Upper lobe of right lung (tissue), 1 donor: ENCODE measurements around the gene BLNK. TPM values are rescaled to one million over a fixed set of nuclear protein-coding genes. Genes with fewer than 3 reads are reported as not detected.

ENCODE experiments used
- ATAC-seq: fragments of 200-7000 bp; cut with Tn5 transposase; one replicate; pipeline ENCODE4 v1.9.1; 2020; ENCODE audit warnings: mild to moderate bottlenecking, moderate library complexity
- DNase-seq: peaks from one replicate; pipeline ENCODE4 v3.0.0-alpha.2; 2020
- H3K27ac ChIP-seq: fragments of 200-600 bp; one replicate; pipeline ENCODE4 v1.8.0; 2022
- H3K27me3 ChIP-seq: fragments of 200-600 bp; one replicate; pipeline ENCODE4 v1.8.0; 2022; ENCODE audit warnings: mild to moderate bottlenecking
- H3K36me3 ChIP-seq: fragments of 200-600 bp; one replicate; pipeline ENCODE4 v1.8.0; 2022
- H3K4me1 ChIP-seq: fragments of 200-600 bp; one replicate; pipeline ENCODE4 v1.8.0; 2022
- H3K4me3 ChIP-seq: fragments of 200-600 bp; one replicate; pipeline ENCODE4 v1.8.0; 2022; ENCODE audit warnings: mild to moderate bottlenecking
- H3K9me3 ChIP-seq: fragments of 200-600 bp; one replicate; pipeline ENCODE4 v1.8.0; 2022
- CTCF ChIP-seq: fragments of 200-600 bp; IDR thresholded peaks from one replicate; pipeline ENCODE4 v1.8.0; 2022; ENCODE audit warnings: antibody characterized with exemption
- intact Hi-C: fragments of 100-400 bp; cut with DNase I; formaldehyde crosslinking; loops from one replicate; pipeline ENCODE4 v1.11.0; 2022
- total RNA-seq: library from RNA; stranded (reverse); fragmentation: NEBNext Ultra II Directional; extraction: Animal tissue kit (Norgen Biotek cat#: 25700); gene quantifications from one replicate; pipeline ENCODE4 v1.2.1, GENCODE V29; 2021
- donor health status: DM: no; HTN: yes; CAD: no; lungs with severe emphysema.

BLNK gene
- total RNA-seq, 1 donor from 2014 or later = 8.8 TPM

- TF ChIP-seq CTCF = no peak
- intact Hi-C loops = no loop called here
- no peak for ATAC-seq
These were observed 30.2 kb upstream of the BLNK start for GRCh38 chr10:96301616-96302015.

GRCh38 chr10:96299383-96299782 lies 28.0 kb upstream of the BLNK start:
- H3K27me3 ChIP-seq = no peaks in the 10 kb centered on the region
- no peak for DNase-seq
- H3K9me3 ChIP-seq = no peaks in the 10 kb centered on the region
- H3K36me3 ChIP-seq = no peaks in the 10 kb centered on the region
- H3K4me3 ChIP-seq = no peak overlapping the region
- no peak for TF ChIP-seq CTCF
- no peak for ATAC-seq
- peaks cover 3% of the 10 kb centered on the region for H3K4me1 ChIP-seq
- intact Hi-C loops = loop anchor here (5.0 kb wide), 1 partner anchor 67 kb away; no protein-coding TSS in a partner anchor
- H3K27ac ChIP-seq = no peak overlapping the region

More at GRCh38 chr10:96301616-96302015, 30.2 kb upstream of the BLNK start:
- no peak for DNase-seq
- peaks cover 4% of the 10 kb centered on the region for H3K27me3 ChIP-seq
- no peaks in the 10 kb centered on the region for H3K9me3 ChIP-seq
- H3K4me3 ChIP-seq = no peak overlapping the region
- peaks cover 9% of the 10 kb centered on the region for H3K4me1 ChIP-seq
- H3K36me3 ChIP-seq = no peaks in the 10 kb centered on the region
- H3K27ac ChIP-seq = no peak overlapping the region

GRCh38 chr10:96298362-96298761 lies 27.0 kb upstream of the BLNK start:
- DNase-seq (no peak), ATAC-seq (no peak)
- intact Hi-C loops = loop anchor here (5.0 kb wide), 1 partner anchor 66 kb away; no protein-coding TSS in a partner anchor
- Histone ChIP-seq H3K9me3 (no peaks in the 10 kb centered on the region), H3K4me1 (peaks cover 3% of the 10 kb centered on the region), H3K27ac (no peak overlapping the region), H3K36me3 (no peaks in the 10 kb centered on the region), H3K27me3 (no peaks in the 10 kb centered on the region), H3K4me3 (no peak overlapping the region)
- no peak for TF ChIP-seq CTCF

- intact Hi-C loops = loop anchor here (5.0 kb wide), 1 partner anchor 65 kb away; no protein-coding TSS in a partner anchor
- no peak for TF ChIP-seq CTCF
- Histone ChIP-seq H3K4me3 (no peak overlapping the region), H3K27ac (no peak overlapping the region), H3K4me1 (peaks cover 3% of the 10 kb centered on the region), H3K27me3 (no peaks in the 10 kb centered on the region), H3K36me3 (no peaks in the 10 kb centered on the region), H3K9me3 (no peaks in the 10 kb centered on the region)
- DNase-seq = no peak
- ATAC-seq = no peak
These were observed 26.1 kb upstream of the BLNK start for GRCh38 chr10:96297486-96297885.

GRCh38 chr10:96295475-96295874 lies 24.1 kb upstream of the BLNK start:
- Histone ChIP-seq H3K27me3 (no peaks in the 10 kb centered on the region), H3K9me3 (no peaks in the 10 kb centered on the region), H3K27ac (no peak overlapping the region), H3K36me3 (no peaks in the 10 kb centered on the region), H3K4me3 (no peak overlapping the region), H3K4me1 (peaks cover 3% of the 10 kb centered on the region)
- no peak for TF ChIP-seq CTCF
- no peak for ATAC-seq
- no peak for DNase-seq
- intact Hi-C loops = loop anchor here (5.0 kb wide), 1 partner anchor 63 kb away; no protein-coding TSS in a partner anchor
